ENCODE data around the gene NDST1. TPM values are rescaled to one million over a fixed set of nuclear protein-coding genes. Genes with fewer than 3 reads are reported as not detected.

The NDST1 gene
- total and polyA plus RNA-seq, 2 donors (not counting 3 experiments of a cell fraction or from before 2014, with no cell fraction given) = 38.6 to 102 TPM

- no peaks in the 10 kb centered on the region for H3K9me3 ChIP-seq (replicated peaks; ENCODE audit: control insufficient read depth, insufficient read depth, low read length)
- TF ChIP-seq MYC (IDR thresholded peaks at IDR 0.05; ENCODE audit: low read depth, low read length) (no peak), EZH2 (IDR thresholded peaks at IDR 0.05; ENCODE audit: borderline replicate concordance, low read depth, low read length, severe bottlenecking) (no peak), JUN (IDR thresholded peaks at IDR 0.05; ENCODE audit: borderline replicate concordance, insufficient read depth, insufficient read length, low read depth) (no peak), POLR2AphosphoS5 (IDR thresholded peaks at IDR 0.05; ENCODE audit: insufficient read depth, low read depth, low read length) (no peak), CTCF (IDR thresholded peaks at IDR 0.05; ENCODE audit: extremely low read depth in 1 of 2, insufficient read depth in 1 of 2, low read depth in 1 of 2, low read length in 2 of 2) (no peak), GATA2 (IDR thresholded peaks at IDR 0.05; ENCODE audit: insufficient read depth, insufficient read length, low read depth, low read length) (no peak), FOS (IDR thresholded peaks at IDR 0.05; ENCODE audit: borderline replicate concordance, insufficient read depth, low read length) (no peak), POLR2A (IDR thresholded peaks at IDR 0.05; ENCODE audit: low read depth, low read length) (no peak), MAX (IDR thresholded peaks at IDR 0.05; ENCODE audit: insufficient read depth, insufficient read length) (no peak)
- POLR2A ChIA-PET = no interaction called here
- H3K27ac ChIP-seq (ENCODE audit: insufficient read depth, low read depth, low read length) = no peak overlapping the region
- no peak overlapping the region for H3K4me3 ChIP-seq (replicated peaks in 1 of 3; ENCODE audit: insufficient read depth in 1 of 3, low read depth in 1 of 3, low read length in 3 of 3)
- H3K27me3 ChIP-seq (ENCODE audit: control insufficient read depth in 2 of 2, insufficient read depth in 2 of 2, low read length in 2 of 2) = no peaks in the 10 kb centered on the region
- no peaks in the 10 kb centered on the region for H3K79me2 ChIP-seq (ENCODE audit: control insufficient read depth, insufficient read depth, low read length)
- H3K4me1 ChIP-seq (ENCODE audit: control insufficient read depth, extremely low read depth, insufficient read depth, low read length) = peaks cover 8% of the 10 kb centered on the region
- DNase-seq (ENCODE audit: low read depth, low spot score) (no peak), FAIRE-seq (no peak)
- H3K9me1 ChIP-seq (replicated peaks; ENCODE audit: control insufficient read depth, extremely low read depth, insufficient read depth, low read length) = no peaks in the 10 kb centered on the region
- CTCF ChIA-PET = no interaction called here
- dilution Hi-C loops (cut with MboI; ENCODE audit: extremely low pct_ligation_motif_present, low sequenced_read_pairs) (no loop called here), intact Hi-C loops (cut with micrococcal nuclease) (no loop called here)
- H3K36me3 ChIP-seq (ENCODE audit: control insufficient read depth in 2 of 2, extremely low read depth in 1 of 2, insufficient read depth in 2 of 2, low read length in 2 of 2) = no peaks in the 10 kb centered on the region
- no peak overlapping the region for H3K4me2 ChIP-seq (ENCODE audit: insufficient read depth, low read length)
- no peak overlapping the region for H2AFZ ChIP-seq (ENCODE audit: low read depth, low read length)
- H3K9ac ChIP-seq (replicated peaks; ENCODE audit: extremely low read depth, insufficient read depth, low read length) = no peak overlapping the region
- H4K20me1 ChIP-seq (replicated peaks; ENCODE audit: control insufficient read depth, extremely low read depth, insufficient read depth, low read length) = no peaks in the 10 kb centered on the region
- no TSS peak for BruUV-seq (replicated peaks)
Measured at GRCh38 chr5:150604894-150605440, 97.0 kb downstream of the NDST1 start.

Measured in endothelial cell of umbilical vein (primary cell).